GM19463 (cell line): Measurements from ENCODE around the gene DHX16.
"Not testable (repeated sequence)": the region's sequence is repeated elsewhere in the genome, so short reads cannot be mapped to it uniquely, and the experiment has no call there.

ENCODE experiments used
- ATAC-seq: cut with Tn5 transposase; IDR thresholded peaks from one replicate; pipeline ENCODE4 v1.9.1; 2021; ENCODE audit warnings: mild to moderate bottlenecking, moderate library complexity; ENCODE audit not compliant: unreplicated experiment

Gene DHX16

DNA sequence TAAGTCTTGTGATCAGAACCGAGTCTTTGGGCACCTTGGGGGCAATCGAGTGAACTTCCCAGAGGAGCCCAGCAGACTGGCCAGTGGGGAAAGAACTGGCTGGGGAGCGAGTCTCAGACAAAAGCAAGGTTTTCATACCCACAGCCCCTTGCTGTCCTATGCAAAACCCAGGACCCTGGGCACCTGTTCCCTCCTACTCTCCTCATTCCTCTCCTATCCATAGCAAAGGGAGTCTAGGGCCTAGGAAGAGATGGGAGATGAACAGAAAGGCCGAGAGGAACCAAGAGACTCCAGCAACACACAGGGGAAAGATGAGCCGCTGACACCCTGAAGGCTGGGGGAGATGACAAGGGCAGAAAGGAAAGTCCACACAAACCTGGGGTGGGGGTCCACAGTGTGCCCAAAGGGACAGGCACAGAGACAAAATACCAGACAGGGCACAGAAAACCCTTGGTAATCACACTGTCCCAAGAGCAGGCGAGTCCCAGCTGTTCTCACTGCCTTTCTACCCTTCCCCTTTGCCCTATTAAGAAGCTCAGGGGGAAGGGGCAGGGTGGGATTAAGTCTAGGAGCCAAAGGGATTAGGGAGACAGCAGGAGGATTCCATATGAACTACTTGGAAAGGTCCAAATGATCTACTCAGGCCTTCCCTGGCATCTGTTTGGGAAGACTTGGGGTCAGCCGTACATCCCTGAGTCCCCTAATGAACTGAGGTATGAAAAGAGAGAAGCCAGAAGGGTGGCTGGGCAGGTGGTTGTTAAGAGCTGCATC is 7.1 kb upstream of the DHX16 start:
- ATAC-seq, result no peak

- peak; percentile 45 for ATAC-seq
These were observed 6.3 kb upstream of the DHX16 start for GRCh38 chr6:30678964-30679726.

- ATAC-seq, result no peak
These were observed 4.0 kb upstream of the DHX16 start for GRCh38 chr6:30676660-30677285.

GRCh38 chr6:30670760-30671527 is 1.9 kb downstream of the DHX16 start:
- no peak for ATAC-seq

DNA sequence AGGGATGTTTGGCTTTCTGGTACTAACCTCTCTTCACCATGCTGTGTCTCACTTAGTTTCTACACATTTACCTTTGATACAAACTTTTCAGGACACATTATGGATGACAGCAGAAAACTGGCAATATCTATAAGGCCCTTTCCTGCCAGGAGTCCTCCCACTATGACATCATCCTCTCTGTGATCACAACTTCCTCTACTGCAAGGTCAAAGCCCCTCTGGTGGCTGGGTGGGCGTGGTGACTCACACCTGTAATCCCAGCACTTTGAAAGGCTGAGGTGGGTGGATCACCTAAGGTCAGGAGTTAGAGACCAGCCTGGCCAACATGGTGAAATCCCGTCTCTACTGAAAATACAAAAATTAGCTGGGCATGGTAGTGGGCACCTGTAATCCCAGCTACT is 6.5 kb downstream of the DHX16 start:
- ATAC-seq, result not testable (repeated sequence)

DNA sequence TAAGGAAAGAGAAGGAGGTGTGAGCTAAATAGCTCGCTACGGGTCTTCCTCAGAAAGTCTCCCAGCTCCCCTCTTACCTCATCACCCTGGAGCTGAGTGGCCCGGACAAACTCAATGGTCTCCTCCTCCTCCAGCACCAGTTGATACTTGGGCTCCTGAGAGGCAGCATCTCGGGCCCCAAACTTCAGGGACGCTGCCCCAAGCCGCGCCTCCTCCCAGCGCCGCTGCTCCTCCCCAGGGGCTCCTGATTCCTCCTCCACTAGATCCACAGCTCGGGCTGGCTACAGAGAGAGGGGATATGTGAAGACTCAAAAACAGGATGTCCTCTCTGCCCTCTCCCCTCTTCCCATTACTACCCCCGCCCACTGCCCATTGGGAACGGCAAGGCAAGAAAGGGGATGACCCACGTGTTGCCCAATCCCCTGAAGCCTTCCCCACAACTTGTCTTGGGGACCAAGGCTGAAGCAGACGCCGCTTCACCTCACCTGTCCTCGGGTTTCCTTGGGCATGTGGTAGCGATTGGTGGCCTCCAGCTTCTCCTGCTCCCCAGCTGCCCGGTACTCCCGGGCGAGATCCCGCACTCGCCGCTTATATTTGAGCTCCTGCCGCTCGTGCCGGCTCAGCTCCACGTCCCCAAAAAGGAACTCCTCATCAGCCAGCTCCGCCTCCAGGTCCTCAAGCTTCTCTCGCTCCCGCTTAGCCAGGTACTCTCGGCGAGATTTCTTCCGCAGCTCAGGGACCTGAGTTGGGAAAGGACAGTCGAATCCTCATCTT is 7.6 kb downstream of the DHX16 start:
- ATAC-seq, result no peak

DNA sequence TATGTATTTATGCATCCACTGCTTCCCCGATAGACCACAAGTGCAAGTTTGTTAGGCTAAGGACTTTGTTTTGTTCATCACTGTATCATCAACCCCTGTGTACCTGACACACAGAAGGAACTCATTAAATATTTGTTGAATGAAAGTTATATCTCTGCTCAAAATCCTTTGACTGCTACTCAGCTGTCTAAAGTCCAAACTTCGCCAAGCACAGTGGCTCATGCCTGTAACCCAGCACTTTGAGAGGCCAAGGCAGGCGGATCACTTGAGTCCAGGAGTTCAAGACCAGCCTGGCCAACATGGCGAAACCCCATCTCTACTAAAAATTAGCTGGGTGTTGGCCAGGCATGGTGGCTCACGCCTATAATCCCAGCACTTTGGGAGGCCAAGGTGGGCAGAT is 14.9 kb downstream of the DHX16 start:
- not testable (repeated sequence) for ATAC-seq

DNA sequence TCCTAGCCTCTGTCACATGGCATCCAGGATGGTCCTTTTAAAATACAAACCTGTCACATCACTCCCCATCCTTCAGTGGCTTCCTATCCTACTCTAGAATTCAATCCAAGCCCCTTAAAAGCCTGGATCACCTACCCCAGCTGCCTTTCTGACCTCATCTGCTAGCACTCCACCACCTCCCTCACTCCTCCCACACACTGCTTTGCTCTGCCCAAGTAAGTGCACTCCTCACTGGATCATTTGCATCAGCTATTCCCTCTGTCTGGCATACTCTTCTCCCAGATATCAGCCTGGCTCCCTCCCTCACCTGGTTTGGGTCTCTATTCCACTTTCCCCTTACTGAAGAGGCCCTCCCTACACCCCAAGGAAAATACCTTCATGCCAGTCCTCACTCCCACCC is 15.4 kb downstream of the DHX16 start:
- ATAC-seq, result no peak

GRCh38 chr6:30656513-30656912 is 16.3 kb downstream of the DHX16 start:
- no peak for ATAC-seq

- no peak for ATAC-seq
These were observed 17.1 kb downstream of the DHX16 start for GRCh38 chr6:30655743-30656094.

DNA sequence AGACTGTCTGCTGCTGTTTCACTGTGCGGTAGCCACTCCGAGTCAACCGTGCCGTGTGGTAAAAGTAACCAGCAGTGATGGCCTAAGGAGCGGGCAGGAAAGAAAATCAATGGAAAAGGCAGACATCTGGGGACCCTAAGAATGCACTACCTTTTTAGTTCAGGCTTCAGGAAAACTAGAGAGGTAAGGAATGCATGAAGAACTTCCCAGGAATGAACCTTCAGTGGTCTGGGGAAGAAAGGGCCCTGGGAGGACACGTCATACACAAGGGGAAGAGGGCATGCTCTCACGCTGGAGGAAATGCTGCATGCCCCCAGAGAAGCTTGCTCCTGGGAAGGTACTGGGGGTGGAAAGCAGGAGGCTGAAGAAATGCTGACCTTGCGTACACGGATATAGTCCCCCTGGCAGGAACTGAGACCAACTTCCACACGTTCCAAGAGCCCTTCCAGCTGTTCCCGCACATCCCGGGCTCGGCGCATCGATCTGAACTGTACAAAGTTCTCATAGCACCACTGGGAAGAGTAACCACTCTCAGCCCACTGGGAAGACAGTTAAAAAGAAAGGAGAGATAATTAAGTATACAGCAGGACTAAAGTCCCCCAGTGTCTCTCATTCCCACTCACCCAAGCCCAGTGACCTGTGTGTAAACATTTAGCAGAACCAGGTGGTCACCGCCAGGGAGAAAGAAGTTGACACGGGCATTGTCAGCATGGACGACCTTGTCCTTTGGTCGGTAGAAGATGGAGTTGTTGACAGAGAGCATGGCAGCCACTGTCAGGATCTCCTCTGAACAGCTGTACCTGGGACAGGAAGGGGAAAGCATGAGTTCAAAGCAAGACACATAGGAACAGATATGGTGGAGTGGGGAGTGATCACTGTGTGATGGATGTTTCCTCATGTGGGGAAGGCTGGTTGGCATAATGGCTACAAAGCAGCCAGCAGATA is 17.7 kb downstream of the DHX16 start:
- no peak for ATAC-seq

GRCh38 chr6:30651143-30651542 is 21.7 kb downstream of the DHX16 start:
- ATAC-seq, result no peak

DNA sequence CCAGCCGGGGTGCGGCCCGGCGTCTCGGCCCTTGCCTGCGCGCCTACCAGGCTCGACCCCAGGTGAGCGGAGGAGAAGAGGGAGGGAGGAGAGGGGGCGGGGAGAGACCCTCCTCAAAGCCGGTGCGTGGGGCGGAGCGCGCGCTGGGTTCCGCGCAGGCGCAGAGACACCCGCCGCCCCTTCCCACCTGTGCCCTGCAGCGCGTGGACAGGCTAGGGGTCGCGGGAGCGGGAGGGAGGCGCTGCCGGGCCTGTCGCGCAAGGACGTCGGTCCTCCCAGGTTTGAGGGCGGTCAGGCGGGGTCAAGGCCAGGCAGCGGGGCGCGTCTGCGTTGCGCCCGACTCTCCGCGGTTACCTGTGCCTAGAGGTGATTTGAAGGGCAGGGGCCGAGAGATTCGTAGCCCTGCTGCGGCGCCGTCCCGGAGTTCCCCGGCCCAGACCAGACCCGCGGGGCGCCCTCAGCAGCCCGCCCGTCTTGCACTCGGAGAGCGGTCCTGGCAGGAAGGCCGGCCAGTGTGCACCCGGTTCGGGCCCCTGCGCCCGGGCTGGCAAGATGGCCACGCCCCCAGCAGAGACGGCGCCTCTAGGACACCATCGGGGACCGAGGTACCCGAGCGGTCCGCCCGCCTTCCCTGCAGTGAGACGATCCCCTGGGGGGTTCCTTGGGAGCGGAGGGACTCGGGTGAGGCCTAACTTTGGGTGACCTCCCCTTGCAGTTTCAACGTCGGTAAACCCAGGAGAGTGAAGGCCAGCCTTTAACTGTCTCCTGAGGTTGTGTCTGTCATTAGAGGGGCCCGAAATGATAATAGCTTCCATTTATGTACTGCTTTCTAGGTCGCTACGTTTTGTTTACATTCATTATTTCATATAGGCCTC is 25.3 kb downstream of the DHX16 start:
- ATAC-seq, result peak; percentile 69

DNA sequence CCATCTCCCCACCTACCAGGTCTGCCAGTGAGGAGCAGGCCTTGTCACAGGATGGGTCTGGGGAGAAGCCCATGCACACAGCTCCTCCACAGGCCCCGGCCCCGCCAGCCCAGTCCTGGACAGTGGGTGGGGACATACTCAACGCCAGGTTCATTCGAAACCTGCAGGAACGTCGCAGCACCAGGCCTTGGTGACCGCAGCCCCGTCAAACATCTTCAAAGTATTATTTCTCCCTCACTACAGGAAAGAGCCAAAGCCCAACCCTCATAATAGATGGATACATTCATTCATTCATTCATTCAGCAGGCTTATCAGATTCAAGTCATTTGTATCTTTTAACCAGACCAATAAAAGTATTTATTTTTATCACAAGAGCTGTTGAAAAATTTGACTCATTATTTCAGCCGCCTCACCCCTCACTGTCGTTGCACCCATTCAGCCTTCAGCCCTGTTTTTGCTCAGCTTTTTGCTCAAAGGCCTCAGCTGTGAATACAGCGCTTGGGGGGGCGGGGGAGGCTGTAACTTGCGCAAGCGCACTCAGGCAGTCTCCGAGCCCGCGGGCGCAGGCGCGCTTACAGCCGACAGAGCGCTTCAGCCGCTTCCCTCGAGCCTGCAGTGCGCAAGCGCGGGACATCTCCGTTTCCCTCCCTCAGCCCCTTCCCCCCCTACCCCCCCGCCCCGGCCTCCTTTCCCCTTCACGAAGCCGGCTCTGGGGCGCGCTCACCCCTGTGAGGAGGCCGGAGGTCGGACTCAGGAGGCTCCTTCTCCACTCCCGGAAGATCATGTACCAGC is 26.2 kb downstream of the DHX16 start, which contains the start of gene C6orf136:
Gene C6orf136, plus strand, starts transcription at position 684 of the 792 bp plus-strand sequence. Its CDS starts 99 bp downstream, at position 783.
- peak; percentile 47 for ATAC-seq

- no peak for ATAC-seq
These were observed 26.8 kb downstream of the DHX16 start for GRCh38 chr6:30645989-30646388.

DNA sequence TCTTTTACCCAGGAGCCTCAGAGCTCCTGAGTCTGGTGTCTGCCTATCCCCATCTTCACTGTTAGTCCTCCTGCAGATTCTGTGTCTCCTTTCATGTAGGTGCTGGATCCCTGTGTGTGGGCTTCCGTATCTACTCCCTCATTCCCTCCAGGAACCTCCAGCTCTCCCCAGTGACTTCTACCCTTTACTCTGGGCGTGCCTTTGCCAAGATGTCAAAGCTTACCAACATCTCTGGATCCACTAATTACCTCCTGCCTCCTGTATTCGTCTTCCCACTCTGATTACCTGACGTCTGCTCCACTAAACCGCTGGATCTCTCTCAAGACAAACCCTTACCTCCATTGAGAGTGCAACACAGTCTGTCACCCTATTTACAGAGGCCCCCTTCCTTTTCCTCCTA is 28.0 kb downstream of the DHX16 start:
- ATAC-seq, result no peak

GRCh38 chr6:30643656-30644055 is 29.1 kb downstream of the DHX16 start:
- ATAC-seq, result no peak
